ENCODE measurements around the gene KCNMA1.

KCNMA1 gene

GRCh38 chr10:77455561-77455960 lies 182.0 kb downstream of the KCNMA1 start:
- in situ Hi-C loops (cut with HindIII; ENCODE audit: low sequenced_read_pairs) = no loop called here
- H3K4me3 ChIP-seq (ENCODE audit: low read depth, low read length) = no peak overlapping the region
- DNase-seq (ENCODE audit: low read depth, low spot score) = no peak
- TF ChIP-seq CTCF (IDR thresholded peaks at IDR 0.05; ENCODE audit: low read depth, low read length) = no peak

GRCh38 chr10:77452952-77453564 lies 184.6 kb downstream of the KCNMA1 start:
- in situ Hi-C loops (cut with HindIII; ENCODE audit: low sequenced_read_pairs) = no loop called here
- TF ChIP-seq CTCF (IDR thresholded peaks at IDR 0.05; ENCODE audit: low read depth, low read length) = no peak
- no peak overlapping the region for H3K4me3 ChIP-seq (ENCODE audit: low read depth, low read length)
- no peak for DNase-seq (ENCODE audit: low read depth, low spot score)

GRCh38 chr10:77451886-77452285 lies 185.7 kb downstream of the KCNMA1 start:
- DNase-seq (ENCODE audit: low read depth, low spot score) = no peak
- in situ Hi-C loops (cut with HindIII; ENCODE audit: low sequenced_read_pairs) = no loop called here
- TF ChIP-seq CTCF (IDR thresholded peaks at IDR 0.05; ENCODE audit: low read depth, low read length) = no peak
- no peak overlapping the region for H3K4me3 ChIP-seq (ENCODE audit: low read depth, low read length)

- no peak for DNase-seq (ENCODE audit: low read depth, low spot score)
- no peak for TF ChIP-seq CTCF (IDR thresholded peaks at IDR 0.05; ENCODE audit: low read depth, low read length)
- in situ Hi-C loops (cut with HindIII; ENCODE audit: low sequenced_read_pairs) = no loop called here
- no peak overlapping the region for H3K4me3 ChIP-seq (ENCODE audit: low read depth, low read length)
Observed at GRCh38 chr10:77448226-77448625, 189.4 kb downstream of the KCNMA1 start.

- in situ Hi-C loops (cut with HindIII; ENCODE audit: low sequenced_read_pairs) = no loop called here
- TF ChIP-seq CTCF (IDR thresholded peaks at IDR 0.05; ENCODE audit: low read depth, low read length) = no peak
- no peak overlapping the region for H3K4me3 ChIP-seq (ENCODE audit: low read depth, low read length)
- DNase-seq (ENCODE audit: low read depth, low spot score) = no peak
Observed at GRCh38 chr10:77446700-77447099, 190.9 kb downstream of the KCNMA1 start.

GRCh38 chr10:77445547-77445946 lies 192.1 kb downstream of the KCNMA1 start:
- no peak overlapping the region for H3K4me3 ChIP-seq (ENCODE audit: low read depth, low read length)
- no peak for DNase-seq (ENCODE audit: low read depth, low spot score)
- no peak for TF ChIP-seq CTCF (IDR thresholded peaks at IDR 0.05; ENCODE audit: low read depth, low read length)
- in situ Hi-C loops (cut with HindIII; ENCODE audit: low sequenced_read_pairs) = no loop called here

- in situ Hi-C loops (cut with HindIII; ENCODE audit: low sequenced_read_pairs) = no loop called here
- TF ChIP-seq CTCF (IDR thresholded peaks at IDR 0.05; ENCODE audit: low read depth, low read length) = no peak
- no peak overlapping the region for H3K4me3 ChIP-seq (ENCODE audit: low read depth, low read length)
- DNase-seq (ENCODE audit: low read depth, low spot score) = no peak
Observed at GRCh38 chr10:77444041-77444440, 193.6 kb downstream of the KCNMA1 start.
